Peyer's patch (tissue), 4 donors: ENCODE results near the gene PDSS1. TPM values are rescaled to one million over a fixed set of nuclear protein-coding genes. Genes with fewer than 3 reads are reported as not detected.
"Not testable (repeated sequence)": the region's sequence is repeated elsewhere in the genome, so short reads cannot be mapped to it uniquely, and the experiment has no call there.

Experiments
- DNase-seq, 3 donors: peaks; one replicate each; pipeline ENCODE4 v3.0.0-alpha.2; 2017 to 2019
- H3K27ac ChIP-seq, 4 donors: fragments of 200-600 bp; sonication (generic); one replicate each; pipeline ENCODE4 v1.5.1; 2016 to 2019
- H3K27me3 ChIP-seq, 2 donors: fragments of 200-600 bp; sonication (generic); one replicate each; pipeline ENCODE4 v1.5.1; 2019
- H3K36me3 ChIP-seq, 3 donors: fragments of 200-600 bp; sonication (generic); one replicate each; pipeline ENCODE4 v1.5.1; 2016 to 2019
- H3K4me1 ChIP-seq, 4 donors: fragments of 200-600 bp; sonication (generic); one replicate each; pipeline ENCODE4 v1.5.1; 2016 to 2019
- H3K4me3 ChIP-seq, 4 donors: fragments of 200-600 bp; sonication (generic); 1 replicate in 3 of 4; 2 replicates in 1 of 4; pipeline ENCODE4 v1.5.1; 2016 to 2019; ENCODE audit warnings: mild to moderate bottlenecking in 1 of 4
- H3K9me3 ChIP-seq, 4 donors: fragments of 200-600 bp; sonication (generic); one replicate each; pipeline ENCODE4 v1.5.1; 2016 to 2019; ENCODE audit warnings: mild to moderate bottlenecking in 1 of 4
- CTCF ChIP-seq, 6 experiments: fragments of 450-650 bp in 4 of 6; fragments of 200-600 bp in 2 of 6; sonication (generic) in 1 of 6; IDR thresholded peaks; one replicate each; pipeline ENCODE4 v1.5.1; 2017 to 2019; ENCODE audit warnings: antibody characterized with exemption in 6 of 6, mild to moderate bottlenecking in 3 of 6, moderate library complexity in 1 of 6
- POLR2A ChIP-seq, 2 donors: fragments of 450-650 bp; IDR thresholded peaks; one replicate each; pipeline ENCODE4 v1.5.1; 2017; ENCODE audit warnings: antibody characterized with exemption in 2 of 2, mild to moderate bottlenecking in 2 of 2, moderate library complexity in 2 of 2
- total RNA-seq, 4 donors: library from RNA; depleted of rRNA; stranded (reverse); fragments of >200 nt; gene quantifications; one replicate each; pipeline ENCODE4 v1.1.0, GENCODE V29; 2016

The PDSS1 gene
- total RNA-seq, 4 donors from 2014 or later, result 26.2 to 41.0 (median 32.3) TPM

GRCh38 chr10:26662864-26663263 is 34.6 kb upstream of the PDSS1 start:
- no peak for TF ChIP-seq CTCF (IDR thresholded peaks at IDR 0.05)
- TF ChIP-seq POLR2A (IDR thresholded peaks at IDR 0.05), result no peak

GRCh38 chr10:26665080-26666048 is 32.1 kb upstream of the PDSS1 start:
- H3K4me1 ChIP-seq, result no peaks in the 10 kb centered on the region
- no peaks in the 10 kb centered on the region for H3K9me3 ChIP-seq
- DNase-seq, result no peak
- no peak overlapping the region for H3K27ac ChIP-seq
- no peaks in the 10 kb centered on the region for H3K36me3 ChIP-seq
- H3K27me3 ChIP-seq, result no peaks in the 10 kb centered on the region
- TF ChIP-seq CTCF (IDR thresholded peaks at IDR 0.05) (no peak), POLR2A (IDR thresholded peaks at IDR 0.05) (no peak)
- no peak overlapping the region for H3K4me3 ChIP-seq

More at GRCh38 chr10:26662864-26663263, 34.6 kb upstream of the PDSS1 start:
- Histone ChIP-seq H3K4me1 (no peaks in the 10 kb centered on the region), H3K9me3 (no peaks in the 10 kb centered on the region), H3K36me3 (no peaks in the 10 kb centered on the region), H3K27me3 (no peaks in the 10 kb centered on the region), H3K4me3 (no peak overlapping the region), H3K27ac (no peak overlapping the region)
- DNase-seq, result no peak

GRCh38 chr10:26675873-26676257 is 21.6 kb upstream of the PDSS1 start:
- TF ChIP-seq POLR2A (IDR thresholded peaks at IDR 0.05), result no peak
- no peak for TF ChIP-seq CTCF (IDR thresholded peaks at IDR 0.05)

GRCh38 chr10:26679588-26679987 is 17.9 kb upstream of the PDSS1 start:
- DNase-seq, result no peak
- no peaks in the 10 kb centered on the region for H3K9me3 ChIP-seq
- H3K4me1 ChIP-seq, result no peaks in the 10 kb centered on the region
- TF ChIP-seq POLR2A (IDR thresholded peaks at IDR 0.05), result no peak
- no peak for TF ChIP-seq CTCF (IDR thresholded peaks at IDR 0.05)
- no peaks in the 10 kb centered on the region for H3K36me3 ChIP-seq
- H3K27me3 ChIP-seq, result no peaks in the 10 kb centered on the region
- no peak overlapping the region for H3K4me3 ChIP-seq
- H3K27ac ChIP-seq, result no peak overlapping the region

More at GRCh38 chr10:26675873-26676257, 21.6 kb upstream of the PDSS1 start:
- Histone ChIP-seq H3K27ac (no peak overlapping the region), H3K36me3 (no peaks in the 10 kb centered on the region), H3K4me1 (no peaks in the 10 kb centered on the region), H3K9me3 (no peaks in the 10 kb centered on the region), H3K27me3 (no peaks in the 10 kb centered on the region), H3K4me3 (no peak overlapping the region)
- no peak for DNase-seq

- H3K27ac ChIP-seq, result no peak overlapping the region
- no peaks in the 10 kb centered on the region for H3K9me3 ChIP-seq
- DNase-seq, result no peak
- H3K27me3 ChIP-seq, result no peaks in the 10 kb centered on the region
- TF ChIP-seq CTCF (IDR thresholded peaks at IDR 0.05) (no peak), POLR2A (IDR thresholded peaks at IDR 0.05) (no peak)
- no peak overlapping the region for H3K4me3 ChIP-seq
- H3K4me1 ChIP-seq, result no peaks in the 10 kb centered on the region
- H3K36me3 ChIP-seq, result no peaks in the 10 kb centered on the region
Observed at GRCh38 chr10:26681076-26681475, 16.4 kb upstream of the PDSS1 start.

- DNase-seq, result peak in 1 of 3 donors; percentile 87
- H3K27me3 ChIP-seq, H3K27ac ChIP-seq, H3K36me3 ChIP-seq, H3K4me3 ChIP-seq, H3K4me1 ChIP-seq, H3K9me3 ChIP-seq: not testable (repeated sequence)
Observed at GRCh38 chr10:26681971-26682370, 15.5 kb upstream of the PDSS1 start.
